K562 treated with DMSO at 1 percent for 4 hours (cell line): ENCODE data around the gene IFT57. TPM values are rescaled to one million over a fixed set of nuclear protein-coding genes. Genes with fewer than 3 reads are reported as not detected.

ENCODE experiments used
- total RNA-seq: library from RNA; unstranded; fragments of 300-600 nt; gene quantifications from 2 replicates; pipeline ENCODE4 v1.2.3, GENCODE V29; 2022; ENCODE audit not compliant: insufficient read depth

IFT57 gene
- total RNA-seq = 2.3 and 3.3 TPM in 2 replicates

DNA sequence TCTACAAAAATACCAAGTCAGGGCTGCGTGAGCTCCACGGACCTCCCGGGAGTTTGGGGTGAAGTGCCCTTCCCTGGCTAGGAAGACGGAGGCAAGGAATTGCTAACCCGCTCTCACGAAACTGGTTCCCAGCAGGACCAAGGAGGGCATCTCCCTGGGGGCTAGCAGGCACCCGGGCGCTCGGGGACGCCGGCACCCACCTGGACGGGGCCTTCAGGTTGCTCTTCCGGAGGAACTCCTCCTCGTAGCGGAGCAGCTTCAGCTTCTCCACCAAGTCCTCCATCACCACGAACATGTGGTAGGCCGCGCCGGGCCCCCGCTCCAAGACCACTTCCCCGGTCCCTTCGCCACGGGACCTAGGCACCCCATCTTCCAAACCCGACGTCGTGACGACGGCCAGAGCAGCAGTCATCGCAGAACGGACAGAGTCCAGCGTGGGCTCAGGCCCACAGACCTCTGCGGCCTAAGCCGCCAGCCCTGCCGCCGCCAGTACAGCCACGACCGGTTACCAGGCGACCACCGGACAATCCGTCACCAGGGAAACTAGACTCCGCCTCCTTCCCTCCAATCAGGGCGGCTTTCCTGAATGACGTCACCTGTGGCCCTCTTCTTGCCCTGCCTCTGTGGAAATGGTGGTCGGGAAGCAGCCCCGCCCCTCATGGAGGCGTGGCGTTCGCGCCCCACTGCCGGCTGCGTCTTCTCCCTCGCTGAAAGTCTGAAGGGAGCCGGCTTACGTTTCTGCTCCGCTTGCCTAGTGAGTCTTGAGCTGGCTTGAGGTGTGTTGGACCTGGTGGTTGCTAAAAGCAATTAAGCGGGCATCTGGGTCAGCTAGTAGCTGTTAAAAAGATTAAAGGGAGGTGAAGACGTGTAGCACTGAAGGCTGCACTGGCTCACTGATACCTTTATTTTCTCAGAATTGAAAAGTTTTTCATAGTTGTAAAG, at the start of gene IFT57:
Gene IFT57 (minus strand): TSS at position 514 of the 942 bp plus-strand sequence. CDS start 102 bp downstream, at position 412.

Other genes with a start within 250 kb of the IFT57 start
- 39.7 and 41.5 TPM in 2 replicates for gene CD47, start 131.4 kb downstream of the IFT57 start, total RNA-seq
- not detected in 2 replicates for gene HHLA2, start 74.1 kb upstream of the IFT57 start, total RNA-seq